Epithelial cell of prostate (primary cell): Measurements from ENCODE around the gene B3GNT2.
A peak's percentile ranks its signal among the peaks of the same experiment; 100 is the strongest.

Experiments
- DNase-seq: peaks from one replicate; pipeline ENCODE4 v3.0.0-alpha.2; 2011; ENCODE audit warnings: low read depth, low spot score
- H3K27ac ChIP-seq: fragments of 450-650 bp; 2 replicates; pipeline ENCODE4 v1.5.1; 2017; ENCODE audit warnings: mild to moderate bottlenecking

Gene B3GNT2

GRCh38 chr2:62202729-62203128 is 6.8 kb downstream of the B3GNT2 start:
- DNase-seq, result no peak

DNA sequence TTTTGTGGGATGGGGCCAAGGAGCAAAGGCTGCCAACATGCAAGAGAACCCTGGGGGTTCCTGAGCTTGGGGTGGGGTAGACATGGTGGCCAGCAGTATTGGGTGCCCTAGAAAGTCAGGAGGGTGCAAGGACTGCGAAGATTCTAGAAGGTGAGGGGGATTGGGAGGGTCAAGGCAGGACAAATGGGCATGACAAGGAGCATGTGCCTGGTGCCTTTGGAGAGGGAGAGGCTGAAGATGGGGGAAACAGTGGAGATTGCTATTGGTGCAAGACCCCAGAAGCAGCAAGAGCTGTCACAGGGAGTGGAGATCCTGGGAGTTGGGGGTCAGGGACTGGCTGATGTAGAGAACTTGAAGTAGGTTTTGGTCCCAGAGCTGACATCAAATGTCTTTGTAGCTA is 7.5 kb downstream of the B3GNT2 start:
- no peak for DNase-seq

More at GRCh38 chr2:62202729-62203128, 6.8 kb downstream of the B3GNT2 start:
- H3K27ac ChIP-seq, result no peak overlapping the region

GRCh38 chr2:62204998-62205496 is 9.1 kb downstream of the B3GNT2 start:
- H3K27ac ChIP-seq, result peak overlapping the region; percentile 4
- DNase-seq, result no peak

More for the DNA sequence above, 7.5 kb downstream of the B3GNT2 start:
- H3K27ac ChIP-seq, result no peak overlapping the region

GRCh38 chr2:62205554-62205953 is 9.6 kb downstream of the B3GNT2 start:
- DNase-seq, result no peak

GRCh38 chr2:62206024-62206423 is 10.1 kb downstream of the B3GNT2 start:
- H3K27ac ChIP-seq, result no peak overlapping the region
- no peak for DNase-seq

More at GRCh38 chr2:62205554-62205953, 9.6 kb downstream of the B3GNT2 start:
- no peak overlapping the region for H3K27ac ChIP-seq

DNA sequence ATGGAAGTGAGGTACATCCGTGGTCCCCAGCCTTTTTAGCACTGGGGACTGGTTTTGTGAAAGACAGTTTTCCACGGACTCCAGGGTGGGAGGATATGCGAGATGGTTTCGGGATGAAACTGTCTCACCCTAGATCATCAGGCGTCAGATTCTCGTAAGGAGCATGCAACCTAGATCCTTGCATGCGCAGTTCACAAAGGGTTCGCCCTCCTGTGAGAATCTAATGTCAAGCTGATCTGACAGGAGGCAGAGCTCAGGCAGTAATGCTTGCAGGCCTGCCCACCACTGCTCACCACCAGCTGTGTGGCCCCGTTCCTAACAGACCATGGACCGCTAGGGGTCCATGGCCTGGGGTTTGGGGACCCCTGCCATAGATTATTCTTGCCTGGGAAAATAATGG is 11.6 kb downstream of the B3GNT2 start:
- no peak for DNase-seq
- no peak overlapping the region for H3K27ac ChIP-seq

DNA sequence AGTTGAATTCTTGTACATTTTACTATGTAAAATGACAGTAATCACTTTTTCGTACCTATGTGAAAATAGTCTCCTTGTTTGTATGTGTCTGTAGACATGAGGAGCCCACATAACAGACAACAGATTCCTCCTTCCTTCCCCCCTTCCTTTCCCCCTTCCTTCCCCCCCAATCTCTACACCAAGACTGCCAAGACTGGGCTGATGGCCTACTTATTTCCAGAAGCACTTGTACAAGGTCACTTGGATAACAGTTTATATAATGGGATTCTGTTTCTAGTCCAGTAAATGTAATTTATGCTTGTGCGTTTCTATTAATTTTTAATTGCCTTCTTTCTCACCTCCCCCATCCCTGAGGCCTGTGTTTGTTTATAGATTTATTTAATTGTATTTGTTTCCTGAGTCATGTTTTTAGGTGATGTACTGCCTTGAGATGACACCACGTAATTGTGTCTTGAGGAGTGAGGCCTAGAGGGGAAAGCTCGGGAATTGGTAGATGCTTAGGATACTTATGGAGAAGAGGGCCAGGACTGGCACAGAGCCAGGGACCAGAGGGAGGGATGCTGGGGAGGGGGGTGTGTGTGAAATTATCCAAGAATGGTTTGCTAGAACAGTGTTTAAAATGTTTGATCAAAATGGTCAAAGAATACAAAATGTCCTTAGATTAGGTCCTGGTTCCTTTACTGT is 12.3 kb downstream of the B3GNT2 start:
- no peak overlapping the region for H3K27ac ChIP-seq

GRCh38 chr2:62208758-62209114 is 12.8 kb downstream of the B3GNT2 start:
- DNase-seq, result no peak
- no peak overlapping the region for H3K27ac ChIP-seq

More for the DNA sequence above, 12.3 kb downstream of the B3GNT2 start:
- no peak for DNase-seq

DNA sequence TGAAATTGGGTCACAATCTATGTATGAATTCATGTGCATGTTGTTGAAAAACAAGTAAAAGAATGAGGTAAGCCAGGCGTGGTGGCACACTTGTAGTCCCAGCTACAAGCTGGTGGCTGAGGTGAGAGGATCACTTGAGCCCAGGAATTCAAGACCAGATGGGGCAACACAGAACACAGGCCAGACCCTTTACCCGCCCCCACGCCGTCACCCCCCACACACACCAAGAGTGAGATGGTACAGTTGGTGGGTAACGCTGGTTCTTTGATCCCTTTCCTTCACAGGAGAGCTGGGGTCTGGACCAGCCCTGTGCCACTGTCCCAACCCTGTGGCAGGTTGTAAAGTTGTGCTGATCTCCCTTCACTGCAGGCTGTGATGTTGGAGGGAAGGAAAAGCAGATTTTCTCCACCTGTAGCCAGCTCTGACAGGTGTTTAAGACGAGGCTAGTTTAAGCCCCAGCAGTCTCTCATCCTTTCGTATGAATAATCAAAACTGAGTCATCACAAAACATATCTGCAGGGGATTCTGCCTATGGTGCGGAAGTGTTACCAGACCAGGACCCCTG is 13.6 kb downstream of the B3GNT2 start:
- no peak for DNase-seq
- H3K27ac ChIP-seq, result no peak overlapping the region

DNA sequence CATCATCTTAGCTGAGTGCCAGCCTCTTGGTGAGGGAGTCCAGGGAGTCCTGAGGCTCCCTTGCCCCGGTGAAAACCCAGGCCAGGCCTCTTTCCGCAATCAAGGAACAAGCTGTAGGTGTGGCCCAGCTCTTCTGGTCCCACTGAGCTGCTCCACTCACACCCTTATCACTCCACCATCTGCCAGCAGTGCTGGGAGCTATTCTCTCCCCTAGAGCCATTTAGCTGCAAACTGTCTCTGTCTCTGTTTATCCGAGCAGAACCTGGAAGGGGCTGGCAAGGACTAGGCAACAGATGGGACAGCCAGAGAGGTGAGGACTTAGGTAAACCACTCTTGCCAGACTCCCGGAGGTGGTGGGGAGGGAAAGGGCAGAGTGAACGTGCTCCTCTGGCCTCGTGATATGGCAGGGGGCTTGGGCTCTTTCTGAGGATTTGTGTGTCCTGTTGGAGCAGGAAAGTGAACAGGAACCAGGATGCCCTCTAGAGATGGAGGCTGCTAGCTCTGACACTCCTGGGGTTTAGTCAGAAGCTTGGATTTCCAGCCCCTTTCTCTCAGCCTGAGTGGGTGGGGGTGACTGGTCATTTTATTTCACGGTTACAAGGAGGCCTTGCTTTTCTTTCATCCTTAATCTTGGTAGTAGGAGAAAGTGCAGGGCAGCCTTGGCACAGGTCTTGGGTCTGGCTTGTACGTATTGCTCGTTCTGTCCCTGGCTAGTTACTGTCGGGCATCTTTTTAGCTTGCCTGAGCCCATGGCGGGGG is 19.6 kb downstream of the B3GNT2 start:
- DNase-seq, result no peak
- no peak overlapping the region for H3K27ac ChIP-seq

- DNase-seq, result no peak
- H3K27ac ChIP-seq, result no peak overlapping the region
These were observed 20.2 kb downstream of the B3GNT2 start for GRCh38 chr2:62216113-62216512.

DNA sequence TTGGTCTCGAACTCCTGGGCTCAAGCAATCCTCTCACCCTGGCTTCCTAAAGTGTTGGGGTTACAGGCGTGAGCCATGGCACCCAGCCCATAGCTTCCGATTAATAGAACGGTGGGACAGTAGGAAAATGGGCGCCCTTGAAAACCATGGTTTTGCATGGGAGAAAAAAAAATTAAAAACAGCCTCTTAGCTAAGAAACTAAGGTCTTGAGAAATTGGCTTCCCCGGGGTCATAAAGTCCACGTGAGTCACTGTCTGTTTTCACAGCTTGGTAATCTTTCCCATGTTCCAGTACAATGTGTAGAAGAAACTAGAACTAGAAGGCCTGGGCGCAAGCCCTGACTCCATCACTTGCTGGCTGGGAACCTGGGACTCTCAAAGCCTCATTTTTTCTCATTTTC is 20.7 kb downstream of the B3GNT2 start:
- no peak for DNase-seq
- no peak overlapping the region for H3K27ac ChIP-seq

DNA sequence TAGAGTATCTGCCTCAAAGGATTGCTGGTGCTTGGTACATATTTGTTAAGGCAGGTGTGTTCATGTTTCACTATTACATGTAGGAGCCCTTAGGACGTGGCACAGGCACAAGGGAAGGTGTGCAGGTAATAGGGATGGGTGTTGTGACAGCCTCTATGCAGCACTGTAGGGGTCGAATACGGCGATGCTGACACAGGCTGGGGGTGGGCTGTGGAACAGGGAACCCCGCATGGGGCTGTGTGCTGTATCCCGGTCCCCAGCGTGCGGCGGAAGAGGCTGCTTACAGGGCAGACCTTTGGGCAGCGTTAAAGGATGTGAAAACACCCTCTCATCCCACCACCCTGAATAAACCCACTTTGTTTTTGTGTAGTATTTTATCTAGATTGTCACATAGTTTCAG is 21.5 kb downstream of the B3GNT2 start:
- no peak overlapping the region for H3K27ac ChIP-seq
- no peak for DNase-seq

- no peak overlapping the region for H3K27ac ChIP-seq
These were observed 22.1 kb downstream of the B3GNT2 start for GRCh38 chr2:62217970-62218369.

DNA sequence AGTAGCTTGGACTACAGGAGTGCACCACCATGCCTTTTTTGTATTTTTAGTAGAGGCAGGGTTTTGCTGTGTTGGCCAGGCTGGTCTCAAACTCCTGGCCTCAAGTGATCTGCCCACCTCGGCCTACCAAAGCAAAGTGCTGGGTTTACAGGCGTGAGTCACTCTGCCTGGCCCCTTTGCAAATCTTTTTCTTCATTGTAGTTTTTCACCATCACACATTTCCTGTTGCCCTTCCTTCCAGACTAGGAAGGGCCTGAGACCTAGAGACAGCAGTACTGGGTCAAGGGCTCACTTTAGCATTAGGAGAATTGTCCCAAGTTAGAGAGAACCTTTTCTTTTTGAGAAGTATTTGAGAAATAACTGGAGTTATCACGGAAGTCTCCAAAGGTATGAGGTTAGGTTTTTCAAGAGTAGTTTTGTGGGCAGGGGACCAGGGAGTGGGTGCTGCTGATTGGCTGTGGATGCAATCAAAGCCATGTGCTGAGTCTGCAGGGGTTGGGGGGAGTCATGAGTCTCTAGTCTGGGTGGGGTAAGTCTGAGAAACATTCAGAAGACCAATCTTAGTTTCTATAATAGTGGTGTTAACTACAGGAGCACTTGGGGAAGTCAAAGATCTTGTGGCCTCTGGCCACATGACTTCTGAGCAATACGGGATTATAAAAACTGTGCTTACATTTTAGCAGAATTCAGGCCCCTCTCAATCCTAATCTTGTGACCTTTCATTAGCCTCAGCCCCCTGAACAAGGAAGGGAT is 23.7 kb downstream of the B3GNT2 start:
- H3K27ac ChIP-seq, result no peak overlapping the region
- DNase-seq, result no peak

More at GRCh38 chr2:62217970-62218369, 22.1 kb downstream of the B3GNT2 start:
- no peak for DNase-seq

- no peak overlapping the region for H3K27ac ChIP-seq
- no peak for DNase-seq
These were observed 25.2 kb downstream of the B3GNT2 start for GRCh38 chr2:62221141-62221540.

DNA sequence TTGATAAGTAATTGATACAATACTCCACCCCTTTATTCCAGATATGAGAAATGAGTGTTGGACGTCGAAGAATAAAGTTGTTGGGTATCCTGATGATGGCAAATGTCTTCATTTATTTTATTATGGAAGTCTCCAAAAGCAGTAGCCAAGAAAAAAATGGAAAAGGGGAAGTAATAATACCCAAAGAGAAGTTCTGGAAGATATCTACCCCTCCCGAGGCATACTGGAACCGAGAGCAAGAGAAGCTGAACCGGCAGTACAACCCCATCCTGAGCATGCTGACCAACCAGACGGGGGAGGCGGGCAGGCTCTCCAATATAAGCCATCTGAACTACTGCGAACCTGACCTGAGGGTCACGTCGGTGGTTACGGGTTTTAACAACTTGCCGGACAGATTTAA is 26.3 kb downstream of the B3GNT2 start:
- no peak for DNase-seq
- no peak overlapping the region for H3K27ac ChIP-seq

GRCh38 chr2:62222674-62223073 is 26.8 kb downstream of the B3GNT2 start:
- no peak overlapping the region for H3K27ac ChIP-seq
- DNase-seq, result no peak

GRCh38 chr2:62224976-62225375 is 29.1 kb downstream of the B3GNT2 start:
- no peak for DNase-seq
- no peak overlapping the region for H3K27ac ChIP-seq

DNA sequence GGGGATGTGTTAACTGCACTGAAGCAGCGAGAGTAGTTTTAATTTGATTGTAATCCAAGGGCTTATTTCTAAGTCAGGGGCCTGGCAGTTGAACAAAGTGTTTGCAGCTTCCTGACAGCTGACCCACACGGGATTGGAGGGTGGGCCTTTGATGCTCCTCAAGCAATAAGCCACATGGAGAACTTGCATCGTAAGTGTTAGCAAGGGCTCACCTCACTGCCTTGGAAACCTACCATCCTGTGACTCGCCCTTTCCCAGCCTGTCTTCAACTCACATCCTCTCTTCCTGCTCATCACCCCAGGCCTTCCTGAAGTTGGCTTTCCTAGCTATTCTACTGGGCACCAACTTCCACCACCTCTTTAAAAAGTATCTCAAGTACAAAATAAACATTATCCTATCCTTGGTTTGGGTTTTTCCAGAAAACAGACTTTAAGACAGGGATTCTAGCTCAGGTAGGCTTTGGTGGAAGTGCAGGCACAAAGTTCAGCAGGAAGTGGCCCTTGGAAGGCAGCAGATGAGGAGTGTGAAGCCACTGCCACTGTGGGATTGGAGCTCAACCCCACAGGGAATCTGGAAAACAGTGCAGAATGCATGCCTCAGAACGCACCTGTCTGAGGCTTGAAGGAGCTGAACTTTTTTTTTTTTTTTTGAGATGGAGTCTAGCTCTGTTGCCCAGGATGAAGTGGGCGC is 31.6 kb downstream of the B3GNT2 start:
- no peak for DNase-seq
- no peak overlapping the region for H3K27ac ChIP-seq
